ENCODE data around the gene SGK1. TPM values are rescaled to one million over a fixed set of nuclear protein-coding genes. Genes with fewer than 3 reads are reported as not detected.
"Not testable (repeated sequence)": the region's sequence is repeated elsewhere in the genome, so short reads cannot be mapped to it uniquely, and the experiment has no call there.

Gene SGK1
- total RNA-seq, 1 experiment from 2014 or later: 95.2 TPM

DNA sequence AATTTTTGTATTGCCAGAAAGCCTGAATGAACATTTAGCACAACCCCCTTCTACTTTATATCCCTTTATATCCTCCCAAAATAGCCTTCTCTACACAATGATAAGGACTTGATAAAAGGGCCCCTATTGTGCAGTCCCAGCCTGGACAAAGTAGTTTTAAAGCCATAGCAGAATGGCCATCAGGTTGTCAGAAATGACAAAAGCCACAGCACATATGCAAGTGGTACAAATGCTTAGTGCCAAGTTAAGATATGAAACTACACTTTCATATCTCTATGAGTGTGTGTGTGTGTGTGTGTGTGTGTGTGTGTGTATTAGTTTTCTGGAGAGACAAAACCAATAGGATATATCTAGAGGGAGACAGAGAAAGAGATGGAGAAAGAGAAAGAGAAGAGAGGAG is 132.6 kb downstream of the SGK1 start:
- Histone ChIP-seq H3K27me3 (ENCODE audit: low read length) (no peaks in the 10 kb centered on the region), H3K79me2 (ENCODE audit: low read length) (no peaks in the 10 kb centered on the region), H3K4me3 (ENCODE audit: low read length) (no peak overlapping the region), H3K9me2 (replicated peaks; ENCODE audit: low read length) (no peaks in the 10 kb centered on the region), H3K27ac (ENCODE audit: low read length) (no peak overlapping the region), H4K20me1 (ENCODE audit: low read length) (no peaks in the 10 kb centered on the region), H3K4me2 (ENCODE audit: low read length) (no peak overlapping the region), H3K4me1 (ENCODE audit: insufficient read depth, low read length) (no peaks in the 10 kb centered on the region), H3K9me3 (ENCODE audit: low read length) (no peaks in the 10 kb centered on the region), H3K9ac (ENCODE audit: low read length) (no peak overlapping the region), H2AFZ (ENCODE audit: low read length) (no peak overlapping the region), H3K36me3 (ENCODE audit: low read depth, low read length) (no peaks in the 10 kb centered on the region), H3F3A (ENCODE audit: low read length, unreplicated experiment) (no peaks in the 10 kb centered on the region)
- no TSS peak for BruUV-seq (replicated peaks)
- intact Hi-C loops (cut with micrococcal nuclease): no loop called here
- DNase-seq (no peak), ATAC-seq (no peak)
- CTCF ChIA-PET: no interaction called here
- TF ChIP-seq, protein P1, sequence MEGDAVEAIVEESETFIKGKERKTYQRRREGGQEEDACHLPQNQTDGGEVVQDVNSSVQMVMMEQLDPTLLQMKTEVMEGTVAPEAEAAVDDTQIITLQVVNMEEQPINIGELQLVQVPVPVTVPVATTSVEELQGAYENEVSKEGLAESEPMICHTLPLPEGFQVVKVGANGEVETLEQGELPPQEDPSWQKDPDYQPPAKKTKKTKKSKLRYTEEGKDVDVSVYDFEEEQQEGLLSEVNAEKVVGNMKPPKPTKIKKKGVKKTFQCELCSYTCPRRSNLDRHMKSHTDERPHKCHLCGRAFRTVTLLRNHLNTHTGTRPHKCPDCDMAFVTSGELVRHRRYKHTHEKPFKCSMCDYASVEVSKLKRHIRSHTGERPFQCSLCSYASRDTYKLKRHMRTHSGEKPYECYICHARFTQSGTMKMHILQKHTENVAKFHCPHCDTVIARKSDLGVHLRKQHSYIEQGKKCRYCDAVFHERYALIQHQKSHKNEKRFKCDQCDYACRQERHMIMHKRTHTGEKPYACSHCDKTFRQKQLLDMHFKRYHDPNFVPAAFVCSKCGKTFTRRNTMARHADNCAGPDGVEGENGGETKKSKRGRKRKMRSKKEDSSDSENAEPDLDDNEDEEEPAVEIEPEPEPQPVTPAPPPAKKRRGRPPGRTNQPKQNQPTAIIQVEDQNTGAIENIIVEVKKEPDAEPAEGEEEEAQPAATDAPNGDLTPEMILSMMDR (conservative IDR thresholded peaks at IDR 0.05; ENCODE audit: low read depth, low read length): no peak
- no peak for TF ChIP-seq EZH2phosphoT487 (IDR thresholded peaks at IDR 0.05; ENCODE audit: borderline replicate concordance, low read length)
- no peak for TF ChIP-seq EZH2 (IDR thresholded peaks at IDR 0.05; ENCODE audit: low read length, unreplicated experiment)
- POLR2A ChIA-PET (ENCODE audit: unreplicated experiment): no interaction called here

DNA sequence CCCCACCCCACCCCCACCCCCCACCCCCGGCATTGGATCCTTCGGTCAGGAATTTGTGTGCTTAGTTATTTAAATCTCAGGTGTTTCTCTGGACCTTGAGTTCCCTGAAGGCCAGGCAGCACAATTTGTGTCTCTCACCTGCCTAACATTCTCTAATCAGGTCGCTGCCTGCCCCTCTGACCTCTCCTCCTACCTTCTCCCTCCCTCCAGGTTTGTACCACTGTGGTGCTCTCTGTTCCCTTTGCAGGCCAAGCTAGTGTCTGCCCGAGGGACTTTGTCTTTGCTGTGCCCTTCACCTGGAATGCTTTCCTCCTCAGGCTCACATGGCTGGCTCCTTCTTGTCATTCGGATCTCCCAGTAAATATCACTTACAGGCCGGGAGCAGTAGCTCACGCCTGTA is 134.1 kb downstream of the SGK1 start:
- no peak overlapping the region for H3K27ac ChIP-seq (ENCODE audit: low read length)
- no peaks in the 10 kb centered on the region for H3K27me3 ChIP-seq (ENCODE audit: low read length)
- TF ChIP-seq, protein P1 (conservative IDR thresholded peaks at IDR 0.05; ENCODE audit: low read depth, low read length): no peak
- no peak for TF ChIP-seq EZH2 (IDR thresholded peaks at IDR 0.05; ENCODE audit: low read length, unreplicated experiment)
- no peak for TF ChIP-seq EZH2phosphoT487 (IDR thresholded peaks at IDR 0.05; ENCODE audit: borderline replicate concordance, low read length)
- ChIA-PET CTCF (no interaction called here), POLR2A (ENCODE audit: unreplicated experiment) (no interaction called here)
- H4K20me1 ChIP-seq (ENCODE audit: low read length): no peaks in the 10 kb centered on the region
- no peaks in the 10 kb centered on the region for H3K4me1 ChIP-seq (ENCODE audit: insufficient read depth, low read length)
- no peaks in the 10 kb centered on the region for H3K36me3 ChIP-seq (ENCODE audit: low read depth, low read length)
- no peaks in the 10 kb centered on the region for H3K79me2 ChIP-seq (ENCODE audit: low read length)
- BruUV-seq (replicated peaks): no TSS peak
- H3K9me2 ChIP-seq (replicated peaks; ENCODE audit: low read length): no peaks in the 10 kb centered on the region
- no peak overlapping the region for H2AFZ ChIP-seq (ENCODE audit: low read length)
- no peaks in the 10 kb centered on the region for H3F3A ChIP-seq (ENCODE audit: low read length, unreplicated experiment)
- no peak overlapping the region for H3K9ac ChIP-seq (ENCODE audit: low read length)
- no peak overlapping the region for H3K4me3 ChIP-seq (ENCODE audit: low read length)
- no peaks in the 10 kb centered on the region for H3K9me3 ChIP-seq (ENCODE audit: low read length)
- H3K4me2 ChIP-seq (ENCODE audit: low read length): no peak overlapping the region
- intact Hi-C loops (cut with micrococcal nuclease): no loop called here
- DNase-seq: no peak
- ATAC-seq: no peak

DNA sequence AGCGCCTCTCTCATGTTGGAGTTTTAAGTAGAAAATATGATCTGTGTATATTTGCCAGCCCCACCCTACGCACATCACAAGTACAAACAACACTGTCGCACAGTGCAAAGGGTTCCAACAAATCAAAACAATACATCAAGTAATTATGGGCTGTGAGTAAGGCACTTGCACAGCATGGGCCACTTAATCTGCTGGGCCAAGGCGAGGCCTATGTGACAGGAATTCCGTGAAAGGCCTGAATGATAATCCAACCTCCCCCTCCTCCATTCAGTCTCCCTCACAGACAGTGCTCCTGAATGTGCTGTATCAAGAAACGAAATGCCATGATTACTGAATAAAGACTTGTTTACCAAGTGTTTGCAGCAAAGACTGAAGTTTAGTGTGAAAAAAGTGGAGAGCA is 135.4 kb downstream of the SGK1 start:
- POLR2A ChIA-PET (ENCODE audit: unreplicated experiment): no interaction called here
- H2AFZ ChIP-seq (ENCODE audit: low read length): no peak overlapping the region

GRCh38 chr6:134181726-134182125 is 136.2 kb downstream of the SGK1 start:
- H3K4me3 ChIP-seq (ENCODE audit: low read length); DNase-seq; H3K4me1 ChIP-seq (ENCODE audit: insufficient read depth, low read length); CTCF ChIA-PET; H3K36me3 ChIP-seq (ENCODE audit: low read depth, low read length); intact Hi-C loops (cut with micrococcal nuclease); H3K9ac ChIP-seq (ENCODE audit: low read length); H3K9me3 ChIP-seq (ENCODE audit: low read length); H3K27ac ChIP-seq (ENCODE audit: low read length); H3K4me2 ChIP-seq (ENCODE audit: low read length); H3K79me2 ChIP-seq (ENCODE audit: low read length); POLR2A ChIA-PET (ENCODE audit: unreplicated experiment); H3F3A ChIP-seq (ENCODE audit: low read length, unreplicated experiment); H2AFZ ChIP-seq (ENCODE audit: low read length); H4K20me1 ChIP-seq (ENCODE audit: low read length); H3K9me2 ChIP-seq (replicated peaks; ENCODE audit: low read length); BruUV-seq (replicated peaks); ATAC-seq; H3K27me3 ChIP-seq (ENCODE audit: low read length): not testable (repeated sequence)

More for the DNA sequence above, 135.4 kb downstream of the SGK1 start:
- Histone ChIP-seq H3K9ac (ENCODE audit: low read length) (no peak overlapping the region), H3K27ac (ENCODE audit: low read length) (no peak overlapping the region), H4K20me1 (ENCODE audit: low read length) (no peaks in the 10 kb centered on the region), H3F3A (ENCODE audit: low read length, unreplicated experiment) (no peaks in the 10 kb centered on the region), H3K27me3 (ENCODE audit: low read length) (no peaks in the 10 kb centered on the region), H3K9me2 (replicated peaks; ENCODE audit: low read length) (no peaks in the 10 kb centered on the region), H3K79me2 (ENCODE audit: low read length) (no peaks in the 10 kb centered on the region), H3K4me1 (ENCODE audit: insufficient read depth, low read length) (no peaks in the 10 kb centered on the region), H3K4me2 (ENCODE audit: low read length) (no peak overlapping the region), H3K4me3 (ENCODE audit: low read length) (no peak overlapping the region), H3K9me3 (ENCODE audit: low read length) (no peaks in the 10 kb centered on the region), H3K36me3 (ENCODE audit: low read depth, low read length) (no peaks in the 10 kb centered on the region; the same call in 1 of the 2 replicates)
- no peak for TF ChIP-seq EZH2phosphoT487 (IDR thresholded peaks at IDR 0.05; ENCODE audit: borderline replicate concordance, low read length)
- TF ChIP-seq, protein P1 (conservative IDR thresholded peaks at IDR 0.05; ENCODE audit: low read depth, low read length): no peak
- no peak for ATAC-seq
- intact Hi-C loops (cut with micrococcal nuclease): no loop called here
- no peak for DNase-seq
- BruUV-seq (replicated peaks): no TSS peak
- CTCF ChIA-PET: no interaction called here

GRCh38 chr6:134181251-134181650 is 136.7 kb downstream of the SGK1 start:
- POLR2A ChIA-PET (ENCODE audit: unreplicated experiment): not testable (repeated sequence)

More at GRCh38 chr6:134181251-134181650, 136.7 kb downstream of the SGK1 start:
- CTCF ChIA-PET; H3K9me3 ChIP-seq (ENCODE audit: low read length); H3K9me2 ChIP-seq (replicated peaks; ENCODE audit: low read length); H3F3A ChIP-seq (ENCODE audit: low read length, unreplicated experiment); H3K9ac ChIP-seq (ENCODE audit: low read length); H3K4me2 ChIP-seq (ENCODE audit: low read length); ATAC-seq; DNase-seq; BruUV-seq (replicated peaks); H3K4me3 ChIP-seq (ENCODE audit: low read length); H3K36me3 ChIP-seq (ENCODE audit: low read depth, low read length); H3K27ac ChIP-seq (ENCODE audit: low read length); H3K27me3 ChIP-seq (ENCODE audit: low read length); H3K4me1 ChIP-seq (ENCODE audit: insufficient read depth, low read length); H4K20me1 ChIP-seq (ENCODE audit: low read length); H3K79me2 ChIP-seq (ENCODE audit: low read length); H2AFZ ChIP-seq (ENCODE audit: low read length); intact Hi-C loops (cut with micrococcal nuclease): not testable (repeated sequence)
